Memory B cell (primary cell): Measurements from ENCODE around the gene CD300A.

Experiments used
- ATAC-seq: fragments of 150-1000 bp; cut with Tn5 transposase; 2 replicates; pipeline ENCODE4 v1.10.0; 2021; ENCODE audit warnings: low read depth, mild to moderate bottlenecking, moderate library complexity
- DNase-seq, 2 donors: peaks; one replicate each; pipeline ENCODE4 v3.0.0; 2022; ENCODE audit warnings: low spot score in 2 of 2
- H3K27ac Mint-ChIP-seq: one replicate; pipeline ENCODE4 v1.8.0; 2022; ENCODE audit warnings: mild to moderate bottlenecking, moderate library complexity, mixed read lengths
- H3K27me3 Mint-ChIP-seq: one replicate; pipeline ENCODE4 v1.8.0; 2022; ENCODE audit warnings: mixed read lengths
- H3K36me3 Mint-ChIP-seq: one replicate; pipeline ENCODE4 v1.8.0; 2022; ENCODE audit warnings: mild to moderate bottlenecking, mixed read lengths
- H3K4me1 Mint-ChIP-seq: one replicate; pipeline ENCODE4 v1.8.0; 2022; ENCODE audit warnings: mixed read lengths
- H3K4me3 Mint-ChIP-seq: one replicate; pipeline ENCODE4 v1.8.0; 2022; ENCODE audit warnings: mild to moderate bottlenecking, moderate library complexity, mixed read lengths
- H3K9me3 Mint-ChIP-seq: one replicate; pipeline ENCODE4 v1.8.0; 2022; ENCODE audit warnings: mixed read lengths

CD300A gene

GRCh38 chr17:74520790-74521480 lies 54.5 kb downstream of the CD300A start:
- Mint-ChIP-seq H3K36me3 (peaks cover 3% of the 10 kb centered on the region), H3K27me3 (peaks cover 7% of the 10 kb centered on the region), H3K9me3 (peaks cover 8% of the 10 kb centered on the region), H3K4me3 (no peak overlapping the region), H3K27ac (peak overlapping the region; percentile 36), H3K4me1 (peaks cover 4% of the 10 kb centered on the region)
- ATAC-seq (no peak), DNase-seq (no peak)

- peaks cover 3% of the 10 kb centered on the region for H3K36me3 Mint-ChIP-seq
- peaks cover 4% of the 10 kb centered on the region for H3K4me1 Mint-ChIP-seq
- DNase-seq (peak in 1 of 2 donors; percentile 11), ATAC-seq (no peak)
- H3K27me3 Mint-ChIP-seq: peaks cover 7% of the 10 kb centered on the region
- no peak overlapping the region for H3K27ac Mint-ChIP-seq
- no peak overlapping the region for H3K4me3 Mint-ChIP-seq
- H3K9me3 Mint-ChIP-seq: peaks cover 8% of the 10 kb centered on the region
Observed at GRCh38 chr17:74521701-74522201, 55.3 kb downstream of the CD300A start.

DNA sequence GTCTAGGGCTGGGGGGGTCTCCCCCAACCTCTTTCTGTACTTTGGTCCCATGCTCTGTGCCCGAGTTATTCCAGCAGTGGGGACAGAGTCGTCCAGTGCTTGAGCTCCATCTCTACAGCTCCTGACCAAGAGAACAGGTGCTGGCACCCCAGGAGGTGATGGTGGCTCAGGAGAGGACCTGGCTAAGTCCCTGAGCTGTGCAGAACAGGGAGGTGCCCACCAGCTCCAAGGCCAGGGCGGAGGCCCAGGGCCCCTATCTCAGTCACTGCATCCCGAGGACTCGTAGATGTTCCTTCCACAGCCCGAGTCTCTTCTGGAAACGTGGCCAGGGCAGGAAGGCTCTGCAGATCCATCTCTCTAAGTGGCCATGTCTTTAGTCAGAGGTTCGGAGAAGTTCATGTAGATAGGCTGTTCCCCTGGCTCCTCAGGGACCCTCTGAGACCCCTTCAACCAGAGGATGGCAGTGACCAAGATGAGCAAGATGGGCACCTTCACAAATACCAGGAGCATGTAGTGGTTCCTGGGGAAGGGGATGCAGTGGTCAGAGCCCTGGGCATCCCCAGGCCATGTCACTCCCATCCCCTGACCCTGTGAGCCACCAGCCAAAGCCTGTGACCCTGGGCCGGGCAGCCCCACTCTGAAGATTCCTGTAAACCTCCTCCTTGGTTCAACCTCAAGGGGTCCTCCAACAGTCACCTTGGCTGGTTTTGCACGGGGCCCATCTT lies 56.1 kb downstream of the CD300A start:
- Mint-ChIP-seq H3K4me3 (no peak overlapping the region), H3K27ac (no peak overlapping the region), H3K36me3 (peaks cover 3% of the 10 kb centered on the region)

GRCh38 chr17:74523308-74523707 lies 56.9 kb downstream of the CD300A start:
- no peak for ATAC-seq
- DNase-seq: no peak
- H3K27me3 Mint-ChIP-seq: peaks cover 7% of the 10 kb centered on the region
- H3K4me1 Mint-ChIP-seq: peaks cover 4% of the 10 kb centered on the region
- H3K36me3 Mint-ChIP-seq: no peaks in the 10 kb centered on the region
- no peak overlapping the region for H3K4me3 Mint-ChIP-seq
- H3K9me3 Mint-ChIP-seq: peaks cover 5% of the 10 kb centered on the region
- H3K27ac Mint-ChIP-seq: no peak overlapping the region

More for the DNA sequence above, 56.1 kb downstream of the CD300A start:
- H3K4me1 Mint-ChIP-seq: peaks cover 4% of the 10 kb centered on the region
- ATAC-seq (no peak), DNase-seq (peak in 1 of 2 donors; percentile 8)
- H3K9me3 Mint-ChIP-seq: peaks cover 8% of the 10 kb centered on the region
- H3K27me3 Mint-ChIP-seq: peaks cover 7% of the 10 kb centered on the region

DNA sequence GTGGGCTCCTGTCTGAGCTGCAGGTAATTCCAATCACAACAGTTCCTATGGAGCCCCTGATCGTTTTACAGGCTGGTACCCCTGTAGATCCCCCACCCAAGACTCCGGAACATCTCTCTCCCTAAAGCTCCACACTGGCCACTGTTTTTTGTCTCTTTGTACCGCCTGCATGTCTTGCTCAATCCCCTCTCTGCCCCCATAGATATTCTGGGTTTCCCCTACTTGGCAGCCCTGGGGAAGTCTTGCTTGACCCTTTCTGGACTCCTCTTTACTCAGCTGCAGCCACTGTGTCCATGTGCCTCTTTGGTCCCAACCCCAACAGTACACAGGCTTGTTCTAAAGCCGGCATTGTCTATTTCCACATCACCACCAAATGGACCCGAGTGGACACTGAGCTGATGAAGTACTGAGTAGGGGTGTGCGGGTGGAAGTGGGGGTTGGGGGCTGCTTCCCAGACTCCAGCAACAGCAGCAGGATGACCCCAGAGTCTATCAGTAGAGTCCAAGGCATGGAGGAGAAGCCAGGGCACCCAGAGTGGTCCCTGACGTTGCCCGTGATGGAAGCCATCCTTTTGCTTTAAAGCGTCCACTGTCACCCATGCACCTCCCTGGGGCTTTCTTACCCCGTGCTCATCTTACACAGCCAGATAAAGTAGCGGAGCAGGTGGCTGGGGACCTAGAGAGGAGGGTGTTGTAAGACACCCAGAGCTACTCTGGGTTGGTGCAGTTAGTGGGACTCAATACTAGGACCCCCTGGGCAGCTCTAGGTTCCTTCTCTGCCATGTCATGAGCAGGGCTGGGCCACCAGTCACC lies 58.4 kb downstream of the CD300A start:
- H3K9me3 Mint-ChIP-seq: no peaks in the 10 kb centered on the region
- no peak overlapping the region for H3K27ac Mint-ChIP-seq
- H3K4me1 Mint-ChIP-seq: peaks cover 12% of the 10 kb centered on the region
- no peak overlapping the region for H3K4me3 Mint-ChIP-seq
- H3K36me3 Mint-ChIP-seq: no peaks in the 10 kb centered on the region
- peaks cover 7% of the 10 kb centered on the region for H3K27me3 Mint-ChIP-seq
- DNase-seq: no peak
- ATAC-seq: no peak

DNA sequence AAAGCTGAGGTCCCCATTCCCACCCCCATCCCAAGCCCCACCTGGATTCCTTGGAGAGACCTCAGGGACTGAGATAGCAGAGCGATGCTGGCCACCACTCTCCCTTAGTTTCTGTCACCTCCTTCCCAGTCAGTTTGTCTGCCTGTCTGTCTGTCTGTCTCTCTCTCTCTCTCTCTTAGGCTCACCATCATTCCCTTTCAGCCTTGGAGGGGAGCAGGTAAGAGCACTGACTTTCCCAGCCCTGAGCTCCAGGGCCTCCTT lies 59.0 kb downstream of the CD300A start:
- Mint-ChIP-seq H3K4me3 (no peak overlapping the region), H3K9me3 (no peaks in the 10 kb centered on the region), H3K4me1 (peaks cover 14% of the 10 kb centered on the region), H3K27ac (no peak overlapping the region), H3K27me3 (peaks cover 8% of the 10 kb centered on the region), H3K36me3 (no peaks in the 10 kb centered on the region)
- ATAC-seq: no peak
- no peak for DNase-seq

DNA sequence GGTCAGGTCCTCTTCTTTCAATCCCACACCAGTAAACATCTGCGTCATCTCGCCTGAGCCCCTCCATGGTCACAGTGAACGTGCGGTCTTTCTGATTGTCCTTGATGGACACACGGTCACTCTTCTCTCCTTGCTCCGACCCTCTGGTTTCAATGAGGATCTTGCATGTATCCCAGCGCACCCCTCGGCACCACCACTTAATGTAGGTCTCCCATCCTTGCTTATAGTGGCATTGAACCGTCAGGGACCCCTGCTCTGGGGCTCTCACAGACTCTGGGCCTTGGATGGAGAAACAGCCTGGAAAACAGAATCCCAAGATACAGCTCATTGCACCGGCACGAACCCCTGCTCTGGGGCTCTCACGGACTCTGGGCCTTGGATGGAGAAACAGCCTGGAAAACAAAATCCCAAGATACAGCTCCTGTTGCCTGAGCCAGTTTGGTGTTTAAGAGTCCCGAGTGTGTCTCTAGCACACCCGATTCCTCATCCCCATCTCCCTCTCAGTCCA lies 59.4 kb downstream of the CD300A start:
- Mint-ChIP-seq H3K4me3 (no peak overlapping the region), H3K9me3 (no peaks in the 10 kb centered on the region), H3K4me1 (peaks cover 14% of the 10 kb centered on the region), H3K27me3 (peaks cover 9% of the 10 kb centered on the region), H3K36me3 (no peaks in the 10 kb centered on the region), H3K27ac (no peak overlapping the region)
- DNase-seq (no peak), ATAC-seq (no peak)

GRCh38 chr17:74526681-74527080 lies 60.2 kb downstream of the CD300A start:
- no peak overlapping the region for H3K4me3 Mint-ChIP-seq
- H3K27ac Mint-ChIP-seq: peak overlapping the region; percentile 9
- no peak for ATAC-seq
- H3K27me3 Mint-ChIP-seq: peaks cover 10% of the 10 kb centered on the region
- H3K36me3 Mint-ChIP-seq: no peaks in the 10 kb centered on the region
- no peaks in the 10 kb centered on the region for H3K9me3 Mint-ChIP-seq
- DNase-seq: no peak
- peaks cover 17% of the 10 kb centered on the region for H3K4me1 Mint-ChIP-seq

DNA sequence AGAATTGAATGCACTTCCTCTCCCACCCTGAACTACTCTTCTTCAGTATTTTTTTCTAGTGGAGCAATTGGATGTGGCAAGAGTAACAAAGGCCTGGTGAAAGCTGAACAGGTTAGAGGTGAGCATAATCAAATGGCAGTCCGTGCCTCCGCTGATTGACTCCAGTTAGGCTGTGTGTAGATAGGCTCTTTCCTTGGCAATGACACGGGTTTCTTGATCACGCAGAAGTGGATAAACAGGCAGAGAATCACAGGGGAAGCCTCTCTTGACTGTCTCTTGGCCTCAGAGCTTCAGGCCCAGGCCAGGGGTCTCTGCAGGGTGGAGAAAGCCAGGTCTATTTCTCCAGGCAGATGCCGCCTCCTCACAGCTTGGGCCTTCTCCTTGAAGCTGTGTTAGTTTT lies 60.6 kb downstream of the CD300A start:
- H3K36me3 Mint-ChIP-seq: no peaks in the 10 kb centered on the region
- H3K27me3 Mint-ChIP-seq: peaks cover 10% of the 10 kb centered on the region
- peaks cover 19% of the 10 kb centered on the region for H3K4me1 Mint-ChIP-seq
- H3K9me3 Mint-ChIP-seq: no peaks in the 10 kb centered on the region
- H3K4me3 Mint-ChIP-seq: no peak overlapping the region
- peak overlapping the region; percentile 9 for H3K27ac Mint-ChIP-seq
- no peak for ATAC-seq
- DNase-seq: no peak

DNA sequence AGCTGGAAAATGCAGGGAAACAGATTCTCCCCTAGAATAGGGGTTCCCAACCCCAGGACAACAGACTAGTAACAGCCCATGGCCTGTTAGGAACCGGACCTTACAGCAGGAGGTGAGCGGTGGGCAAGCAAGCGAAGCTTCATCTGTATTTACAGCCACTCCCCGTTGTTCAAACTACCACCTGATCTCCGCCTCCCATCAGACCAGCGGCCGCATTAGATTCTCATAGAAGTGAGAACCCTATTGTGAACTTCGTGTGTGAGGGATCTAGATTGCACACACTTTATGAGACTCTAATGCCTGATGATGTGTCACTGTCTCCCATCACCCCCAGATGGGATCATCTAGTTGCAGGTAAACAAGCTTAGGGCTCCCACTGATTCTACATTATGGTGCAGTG lies 61.3 kb downstream of the CD300A start:
- no peak overlapping the region for H3K27ac Mint-ChIP-seq
- no peaks in the 10 kb centered on the region for H3K36me3 Mint-ChIP-seq
- H3K4me1 Mint-ChIP-seq: peaks cover 23% of the 10 kb centered on the region
- no peaks in the 10 kb centered on the region for H3K9me3 Mint-ChIP-seq
- ATAC-seq (no peak), DNase-seq (no peak)
- peaks cover 10% of the 10 kb centered on the region for H3K27me3 Mint-ChIP-seq
- no peak overlapping the region for H3K4me3 Mint-ChIP-seq

GRCh38 chr17:74528491-74529199 lies 62.2 kb downstream of the CD300A start:
- H3K27ac Mint-ChIP-seq: peak overlapping the region; percentile 90
- peak in 1 of 2 donors; percentile 60 for DNase-seq

DNA sequence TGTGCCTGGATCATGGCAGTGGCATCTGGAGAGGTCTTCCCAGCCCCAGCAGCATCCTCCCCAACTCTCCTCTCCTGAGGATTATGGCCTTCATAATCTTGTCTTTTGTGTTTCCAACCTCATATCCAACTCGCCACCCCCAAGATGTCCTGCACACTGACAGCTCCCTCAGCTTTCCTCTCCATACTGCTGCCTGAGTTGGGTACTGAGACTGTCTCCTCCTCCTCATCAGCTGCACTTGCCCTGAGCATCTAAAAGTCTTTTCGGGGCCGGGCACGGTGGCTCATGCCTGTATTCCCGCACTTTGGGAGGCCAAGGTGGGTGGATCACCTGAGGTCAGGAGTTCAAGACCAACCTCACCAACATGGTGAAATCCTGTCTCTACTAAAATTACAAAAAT lies 62.8 kb downstream of the CD300A start:
- H3K27ac Mint-ChIP-seq: no peak overlapping the region
- ATAC-seq: no peak
- no peak overlapping the region for H3K4me3 Mint-ChIP-seq
- H3K4me1 Mint-ChIP-seq: peaks cover 26% of the 10 kb centered on the region
- H3K9me3 Mint-ChIP-seq: no peaks in the 10 kb centered on the region
- no peak for DNase-seq
- peaks cover 10% of the 10 kb centered on the region for H3K27me3 Mint-ChIP-seq
- no peaks in the 10 kb centered on the region for H3K36me3 Mint-ChIP-seq

More at GRCh38 chr17:74528491-74529199, 62.2 kb downstream of the CD300A start:
- peak; percentile 96 for ATAC-seq
- Mint-ChIP-seq H3K36me3 (no peaks in the 10 kb centered on the region), H3K9me3 (no peaks in the 10 kb centered on the region), H3K4me1 (peaks cover 26% of the 10 kb centered on the region), H3K4me3 (no peak overlapping the region), H3K27me3 (peaks cover 10% of the 10 kb centered on the region)

- no peak for DNase-seq
- H3K27ac Mint-ChIP-seq: no peak overlapping the region
- peaks cover 26% of the 10 kb centered on the region for H3K4me1 Mint-ChIP-seq
- H3K27me3 Mint-ChIP-seq: peaks cover 7% of the 10 kb centered on the region
- no peaks in the 10 kb centered on the region for H3K36me3 Mint-ChIP-seq
- no peak overlapping the region for H3K4me3 Mint-ChIP-seq
- no peak for ATAC-seq
- no peaks in the 10 kb centered on the region for H3K9me3 Mint-ChIP-seq
Observed at GRCh38 chr17:74530831-74531150, 64.4 kb downstream of the CD300A start.
